Limb (tissue), 2 donors: Measurements from ENCODE around the gene CNEP1R1.

Source experiments
- DNase-seq, 2 donors: peaks; one replicate each; pipeline ENCODE4 v3.0.0-alpha.2; 2016; ENCODE audit errors: extremely low spot score in 2 of 2

Gene CNEP1R1

GRCh38 chr16:50015631-50016030 is 9.4 kb upstream of the CNEP1R1 start:
- no peak for DNase-seq

GRCh38 chr16:50017553-50017952 is 7.5 kb upstream of the CNEP1R1 start:
- no peak for DNase-seq

- DNase-seq: no peak
Measured at GRCh38 chr16:50021544-50021943, 3.5 kb upstream of the CNEP1R1 start.

GRCh38 chr16:50023641-50024040 is 1.4 kb upstream of the CNEP1R1 start:
- DNase-seq: no peak

GRCh38 chr16:50024207-50024606 is 818 bp upstream of the CNEP1R1 start:
- no peak for DNase-seq

GRCh38 chr16:50025537-50025931 is 509 bp downstream of the CNEP1R1 start:
- no peak for DNase-seq

GRCh38 chr16:50027829-50028228 is 2.8 kb downstream of the CNEP1R1 start:
- no peak for DNase-seq

GRCh38 chr16:50035468-50035992 is 10.5 kb downstream of the CNEP1R1 start:
- no peak for DNase-seq

- no peak for DNase-seq
Measured at GRCh38 chr16:50036426-50036825, 11.4 kb downstream of the CNEP1R1 start.

- DNase-seq: no peak
Measured at GRCh38 chr16:50037662-50038220, 12.7 kb downstream of the CNEP1R1 start.

GRCh38 chr16:50038286-50038685 is 13.3 kb downstream of the CNEP1R1 start:
- no peak for DNase-seq

GRCh38 chr16:50038756-50039529 is 13.9 kb downstream of the CNEP1R1 start:
- no peak for DNase-seq

- DNase-seq: no peak
Measured at GRCh38 chr16:50040018-50040417, 15.0 kb downstream of the CNEP1R1 start.

GRCh38 chr16:50040710-50041109 is 15.7 kb downstream of the CNEP1R1 start:
- no peak for DNase-seq

- DNase-seq: no peak
Measured at GRCh38 chr16:50043358-50043757, 18.3 kb downstream of the CNEP1R1 start.

- DNase-seq: no peak
Measured at GRCh38 chr16:50045412-50045811, 20.4 kb downstream of the CNEP1R1 start.

- DNase-seq: no peak
Measured at GRCh38 chr16:50046853-50047252, 21.8 kb downstream of the CNEP1R1 start.

GRCh38 chr16:50047864-50048263 is 22.8 kb downstream of the CNEP1R1 start:
- DNase-seq: no peak

- no peak for DNase-seq
Measured at GRCh38 chr16:50050802-50051201, 25.8 kb downstream of the CNEP1R1 start.

GRCh38 chr16:50056226-50056625 is 31.2 kb downstream of the CNEP1R1 start:
- DNase-seq: no peak

- DNase-seq: no peak
Measured at GRCh38 chr16:50058091-50058771, 33.2 kb downstream of the CNEP1R1 start.

GRCh38 chr16:50059111-50059510 is 34.1 kb downstream of the CNEP1R1 start:
- DNase-seq: no peak
